ENCODE data around the gene CHADL.

Gene CHADL

GRCh38 chr22:41271787-41272186 lies 31.1 kb upstream of the CHADL start:
- TF ChIP-seq ZNF8 (CRISPR knock-in tag; IDR thresholded peaks at IDR 0.05) (no peak), ESRRG (CRISPR knock-in tag; IDR thresholded peaks at IDR 0.05) (no peak), CSDC2 (CRISPR knock-in tag; IDR thresholded peaks at IDR 0.05) (no peak), ISL1 (CRISPR knock-in tag; IDR thresholded peaks at IDR 0.05) (no peak), TSHZ2 (CRISPR knock-in tag; IDR thresholded peaks at IDR 0.05) (no peak), PPARA (CRISPR knock-in tag; IDR thresholded peaks at IDR 0.05; ENCODE audit: borderline replicate concordance) (no peak), ZNF565 (CRISPR knock-in tag; conservative IDR thresholded peaks at IDR 0.05; ENCODE audit: low read depth) (no peak), ZFP3 (CRISPR knock-in tag; IDR thresholded peaks at IDR 0.05) (no peak), CREB5 (CRISPR knock-in tag; IDR thresholded peaks at IDR 0.05; ENCODE audit: low read depth) (no peak), SNAI2 (CRISPR knock-in tag; IDR thresholded peaks at IDR 0.05) (no peak), TCF4 (CRISPR knock-in tag; IDR thresholded peaks at IDR 0.05; ENCODE audit: borderline replicate concordance) (no peak), TOX (CRISPR knock-in tag; IDR thresholded peaks at IDR 0.05; ENCODE audit: borderline replicate concordance) (no peak), ZFP30 (CRISPR knock-in tag; IDR thresholded peaks at IDR 0.05) (no peak), ARNTL (CRISPR knock-in tag; IDR thresholded peaks at IDR 0.05; ENCODE audit: borderline replicate concordance, low read depth) (no peak), RARB (CRISPR knock-in tag; IDR thresholded peaks at IDR 0.05) (no peak), OSR1 (CRISPR knock-in tag; IDR thresholded peaks at IDR 0.05) (no peak), GLIS3 (CRISPR knock-in tag; IDR thresholded peaks at IDR 0.05) (no peak)
- TF ChIP-seq, protein P1, sequence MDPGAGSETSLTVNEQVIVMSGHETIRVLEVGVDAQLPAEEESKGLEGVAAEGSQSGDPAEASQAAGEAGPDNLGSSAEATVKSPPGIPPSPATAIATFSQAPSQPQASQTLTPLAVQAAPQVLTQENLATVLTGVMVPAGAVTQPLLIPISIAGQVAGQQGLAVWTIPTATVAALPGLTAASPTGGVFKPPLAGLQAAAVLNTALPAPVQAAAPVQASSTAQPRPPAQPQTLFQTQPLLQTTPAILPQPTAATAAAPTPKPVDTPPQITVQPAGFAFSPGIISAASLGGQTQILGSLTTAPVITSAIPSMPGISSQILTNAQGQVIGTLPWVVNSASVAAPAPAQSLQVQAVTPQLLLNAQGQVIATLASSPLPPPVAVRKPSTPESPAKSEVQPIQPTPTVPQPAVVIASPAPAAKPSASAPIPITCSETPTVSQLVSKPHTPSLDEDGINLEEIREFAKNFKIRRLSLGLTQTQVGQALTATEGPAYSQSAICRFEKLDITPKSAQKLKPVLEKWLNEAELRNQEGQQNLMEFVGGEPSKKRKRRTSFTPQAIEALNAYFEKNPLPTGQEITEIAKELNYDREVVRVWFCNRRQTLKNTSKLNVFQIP (CRISPR knock-in tag; IDR thresholded peaks at IDR 0.05; ENCODE audit: borderline replicate concordance, low read depth) = no peak
- TF ChIP-seq, protein P2, sequence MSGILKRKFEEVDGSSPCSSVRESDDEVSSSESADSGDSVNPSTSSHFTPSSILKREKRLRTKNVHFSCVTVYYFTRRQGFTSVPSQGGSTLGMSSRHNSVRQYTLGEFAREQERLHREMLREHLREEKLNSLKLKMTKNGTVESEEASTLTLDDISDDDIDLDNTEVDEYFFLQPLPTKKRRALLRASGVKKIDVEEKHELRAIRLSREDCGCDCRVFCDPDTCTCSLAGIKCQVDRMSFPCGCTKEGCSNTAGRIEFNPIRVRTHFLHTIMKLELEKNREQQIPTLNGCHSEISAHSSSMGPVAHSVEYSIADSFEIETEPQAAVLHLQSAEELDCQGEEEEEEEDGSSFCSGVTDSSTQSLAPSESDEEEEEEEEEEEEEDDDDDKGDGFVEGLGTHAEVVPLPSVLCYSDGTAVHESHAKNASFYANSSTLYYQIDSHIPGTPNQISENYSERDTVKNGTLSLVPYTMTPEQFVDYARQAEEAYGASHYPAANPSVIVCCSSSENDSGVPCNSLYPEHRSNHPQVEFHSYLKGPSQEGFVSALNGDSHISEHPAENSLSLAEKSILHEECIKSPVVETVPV (CRISPR knock-in tag; IDR thresholded peaks at IDR 0.05) = no peak
- ATAC-seq = no peak

GRCh38 chr22:41267958-41268357 lies 27.2 kb upstream of the CHADL start:
- TF ChIP-seq ZNF8 (CRISPR knock-in tag; IDR thresholded peaks at IDR 0.05) = no peak
- TF ChIP-seq ZNF70 (CRISPR knock-in tag; IDR thresholded peaks at IDR 0.05) = no peak
- TF ChIP-seq ZFP30 (CRISPR knock-in tag; IDR thresholded peaks at IDR 0.05) = no peak
- TF ChIP-seq ZFP3 (CRISPR knock-in tag; IDR thresholded peaks at IDR 0.05) = no peak
- no peak for TF ChIP-seq ZNF565 (CRISPR knock-in tag; conservative IDR thresholded peaks at IDR 0.05; ENCODE audit: low read depth)
- TF ChIP-seq PPARA (CRISPR knock-in tag; IDR thresholded peaks at IDR 0.05; ENCODE audit: borderline replicate concordance) = no peak
- TF ChIP-seq RARB (CRISPR knock-in tag; IDR thresholded peaks at IDR 0.05) = no peak
- TF ChIP-seq ZC3H10 (CRISPR knock-in tag; IDR thresholded peaks at IDR 0.05) = no peak
- no peak for TF ChIP-seq ARNTL (CRISPR knock-in tag; IDR thresholded peaks at IDR 0.05; ENCODE audit: borderline replicate concordance, low read depth)
- TF ChIP-seq ISL1 (CRISPR knock-in tag; IDR thresholded peaks at IDR 0.05) = no peak
- TF ChIP-seq GLIS3 (CRISPR knock-in tag; IDR thresholded peaks at IDR 0.05) = no peak
- TF ChIP-seq TSHZ2 (CRISPR knock-in tag; IDR thresholded peaks at IDR 0.05) = no peak
- TF ChIP-seq ESRRG (CRISPR knock-in tag; IDR thresholded peaks at IDR 0.05) = no peak
- no peak for TF ChIP-seq SNAI2 (CRISPR knock-in tag; IDR thresholded peaks at IDR 0.05)
- TF ChIP-seq, protein P2 (CRISPR knock-in tag; IDR thresholded peaks at IDR 0.05) = no peak
- ATAC-seq = no peak
